SK-N-SH (cell line): ENCODE data around the gene WTIP. TPM values are rescaled to one million over a fixed set of nuclear protein-coding genes. Genes with fewer than 3 reads are reported as not detected.

ENCODE experiments used
- CTCF ChIA-PET: fragments of 300-600, 350-600 bp; formaldehyde crosslinking; extraction: SDS; loops from one replicate; lab custom pipeline; 2021; lab: Yijun Ruan, JAX
- POLR2A ChIA-PET: fragments of 350-600 bp; sonication (Branson Sonifier 250); formaldehyde crosslinking; extraction: SDS; loops from one replicate; lab custom pipeline; 2020; ENCODE audit warnings: antibody characterized with exemption, inconsistent platforms; lab: Yijun Ruan, JAX
- DNase-seq: peaks from one replicate; pipeline ENCODE4 v3.0.0; 2012
- H2AFZ ChIP-seq: fragments of 200-600 bp; sonication (generic); 2 replicates; pipeline ENCODE4 v1.8.1; 2016; ENCODE audit warnings: antibody characterized with exemption, mild to moderate bottlenecking, low read depth
- H3F3A ChIP-seq: fragments of 200-600 bp; sonication (generic); replicated peaks from 2 replicates; pipeline ENCODE3; 2016; ENCODE audit warnings: antibody characterized with exemption, mild to moderate bottlenecking; ENCODE audit not compliant: insufficient read depth
- H3K27ac ChIP-seq, 2 experiments: fragments of 200-500 bp in 1 of 2; fragments of 200-600 bp in 1 of 2; sonication (Bioruptor generic) in 1 of 2; sonication (generic), shearing (Covaris generic) in 1 of 2; 2 replicates each; pipeline versions ENCODE4 v1.5.1 to v1.6.1; 2014 to 2016; ENCODE audit warnings: low read depth in 2 of 2, inconsistent platforms in 1 of 2, low read length in 1 of 2, mild to moderate bottlenecking in 1 of 2, mixed read lengths in 1 of 2
- H3K27me3 ChIP-seq: fragments of 200-600 bp; sonication (generic), shearing (Covaris generic); 2 replicates; pipeline ENCODE4 v1.6.1; 2016; ENCODE audit warnings: mixed run types; ENCODE audit not compliant: insufficient read depth
- H3K36me3 ChIP-seq, 2 experiments: fragments of 200-500 bp in 1 of 2; fragments of 200-600 bp in 1 of 2; sonication (Bioruptor generic) in 1 of 2; sonication (generic) in 1 of 2; replicated peaks in 1 of 2; 2 replicates each; pipeline versions ENCODE3 to v1.5.1; 2014 to 2016; ENCODE audit warnings: low read length in 1 of 2, mild to moderate bottlenecking in 1 of 2; ENCODE audit not compliant: insufficient read depth in 2 of 2, control insufficient read depth in 1 of 2
- H3K4me1 ChIP-seq, 2 experiments: fragments of 200-500 bp in 1 of 2; fragments of 200-600 bp in 1 of 2; sonication (Bioruptor generic) in 1 of 2; sonication (generic), shearing (Covaris generic) in 1 of 2; 2 replicates each; pipeline versions ENCODE4 v1.5.1 to v1.6.1; 2014 to 2016; ENCODE audit warnings: low read depth in 1 of 2, low read length in 1 of 2, mixed run types in 1 of 2; ENCODE audit not compliant: insufficient read depth in 2 of 2, control insufficient read depth in 1 of 2
- H3K4me2 ChIP-seq: fragments of 200-600 bp; sonication (generic), shearing (Covaris generic); 2 replicates; pipeline ENCODE4 v1.6.1; 2017; ENCODE audit warnings: mixed run types
- H3K4me3 ChIP-seq, 2 experiments: fragments of 200-500 bp in 1 of 2; fragments of 200-600 bp in 1 of 2; sonication (Bioruptor generic) in 1 of 2; sonication (generic), shearing (Covaris generic) in 1 of 2; 2 replicates each; pipeline versions ENCODE4 v1.5.1 to v1.8.1; 2014 to 2016; ENCODE audit warnings: low read depth in 2 of 2, inconsistent platforms in 1 of 2, low read length in 1 of 2, mild to moderate bottlenecking in 1 of 2, mixed read lengths in 1 of 2, moderate library complexity in 1 of 2
- H3K79me2 ChIP-seq: fragments of 200-600 bp; sonication (generic); 2 replicates; pipeline ENCODE4 v1.8.1; 2017; ENCODE audit warnings: mild to moderate bottlenecking; ENCODE audit not compliant: insufficient read depth
- H3K9ac ChIP-seq: fragments of 200-600 bp; sonication (generic); 2 replicates; pipeline ENCODE4 v1.6.1; 2017; ENCODE audit warnings: mixed run types
- H3K9me2 ChIP-seq: fragments of 200-600 bp; sonication (generic); 2 replicates; pipeline ENCODE4 v1.6.1; 2017; ENCODE audit warnings: mixed run types
- H3K9me3 ChIP-seq: fragments of 200-600 bp; sonication (generic); 2 replicates; pipeline ENCODE4 v1.6.1; 2017; ENCODE audit warnings: mixed run types, mild to moderate bottlenecking, moderate library complexity
- H4K20me1 ChIP-seq: fragments of 200-600 bp; sonication (generic); 2 replicates; pipeline ENCODE4 v1.6.1; 2017; ENCODE audit warnings: mild to moderate bottlenecking, mixed run types; ENCODE audit not compliant: insufficient read depth
- CHD2 ChIP-seq: fragments of 150-350 bp; IDR thresholded peaks from 2 replicates; pipeline ENCODE4 v1.6.1; 2018; ENCODE audit warnings: low read length; ENCODE audit not compliant: partially characterized antibody
- ELF1 ChIP-seq: IDR thresholded peaks from 2 replicates; pipeline ENCODE4 v1.4.0; 2012
- FOSL2 ChIP-seq: IDR thresholded peaks from 2 replicates; pipeline ENCODE4 v1.4.0; 2012; ENCODE audit warnings: low read depth, mild to moderate bottlenecking, moderate library complexity, borderline replicate concordance
- FOXJ3 ChIP-seq: sonication (generic); formaldehyde crosslinking; IDR thresholded peaks from 2 replicates; pipeline ENCODE4 v1.5.1; 2020; ENCODE audit warnings: mild to moderate bottlenecking, missing genetic modification reagents
- FOXM1 ChIP-seq: IDR thresholded peaks from 2 replicates; pipeline ENCODE4 v1.4.0; 2012; ENCODE audit warnings: low read depth, mild to moderate bottlenecking
- GATA2 ChIP-seq: sonication (generic); formaldehyde crosslinking; IDR thresholded peaks from 2 replicates; pipeline ENCODE4 v1.5.0; 2020; ENCODE audit warnings: mild to moderate bottlenecking, missing genetic modification reagents
- NFIC ChIP-seq: IDR thresholded peaks from 2 replicates; pipeline ENCODE4 v1.4.0; 2012; ENCODE audit warnings: borderline replicate concordance
- NRF1 ChIP-seq: IDR thresholded peaks from 2 replicates; pipeline ENCODE4 v1.6.1; 2012; ENCODE audit warnings: low read depth, mild to moderate bottlenecking, low read length
- RCOR1 ChIP-seq: fragments of 150-350 bp; IDR thresholded peaks from 2 replicates; pipeline ENCODE4 v1.6.1; 2017; ENCODE audit warnings: antibody characterized with exemption, low read length
- RFX5 ChIP-seq: IDR thresholded peaks from 2 replicates; pipeline ENCODE4 v1.6.1; 2012; ENCODE audit warnings: mild to moderate bottlenecking, improper control_type of control experiment, low read length
- SIN3A ChIP-seq: IDR thresholded peaks from 2 replicates; pipeline ENCODE4 v1.6.1; 2012; ENCODE audit warnings: low read depth, mild to moderate bottlenecking, low read length, moderate library complexity, borderline replicate concordance
- SMC3 ChIP-seq: IDR thresholded peaks from 2 replicates; pipeline ENCODE4 v1.6.1; 2012; ENCODE audit warnings: low read depth, low read length, improper control_type of control experiment
- TAF1 ChIP-seq: IDR thresholded peaks from 2 replicates; pipeline ENCODE4 v1.6.1; 2012; ENCODE audit warnings: low read depth, mild to moderate bottlenecking, low read length, moderate library complexity, borderline replicate concordance
- TCF12 ChIP-seq: IDR thresholded peaks from 2 replicates; pipeline ENCODE4 v1.4.0; 2012
- TEAD4 ChIP-seq: IDR thresholded peaks from 2 replicates; pipeline ENCODE4 v1.4.0; 2012; ENCODE audit warnings: mild to moderate bottlenecking, borderline replicate concordance; ENCODE audit not compliant: insufficient read depth
- WGBS: methylation state at CpG from one replicate; pipeline ENCODE4 v1.1.6; 2017; ENCODE audit warnings: low lambda C conversion rate; 5-methylcytosine and 5-hydroxymethylcytosine counted together
- polyA plus RNA-seq, 3 experiments: library from polyadenylated mRNA; depleted of rRNA; stranded (reverse); fragments of >200 nt; gene quantifications; 2 replicates each; pipeline ENCODE4 v1.2.3, GENCODE V29; 2012
- TF ChIP-seq, protein P1 (sequence below): IDR thresholded peaks from 2 replicates; pipeline ENCODE4 v1.4.0; 2012; ENCODE audit warnings: low read depth, borderline replicate concordance
- TF ChIP-seq, protein P2 (sequence below): IDR thresholded peaks from 2 replicates; pipeline ENCODE4 v1.6.1; 2012; ENCODE audit warnings: mild to moderate bottlenecking, low read depth, low read length, moderate library complexity
- TF ChIP-seq, protein P3 (sequence below): fragments of 150-350 bp; IDR thresholded peaks from 2 replicates; pipeline ENCODE4 v1.6.1; 2016; ENCODE audit warnings: mild to moderate bottlenecking, low read depth, low read length
- TF ChIP-seq, protein P4 (sequence below): fragments of 200-600 bp; sonication (generic); IDR thresholded peaks from 2 replicates; pipeline ENCODE4 v1.6.1; 2017; ENCODE audit warnings: antibody characterized with exemption, mild to moderate bottlenecking, moderate library complexity

The WTIP gene
- polyA plus RNA-seq, 1 of the 3 experiments (the other 2 are of a cell fraction), result 27.7 TPM

DNA sequence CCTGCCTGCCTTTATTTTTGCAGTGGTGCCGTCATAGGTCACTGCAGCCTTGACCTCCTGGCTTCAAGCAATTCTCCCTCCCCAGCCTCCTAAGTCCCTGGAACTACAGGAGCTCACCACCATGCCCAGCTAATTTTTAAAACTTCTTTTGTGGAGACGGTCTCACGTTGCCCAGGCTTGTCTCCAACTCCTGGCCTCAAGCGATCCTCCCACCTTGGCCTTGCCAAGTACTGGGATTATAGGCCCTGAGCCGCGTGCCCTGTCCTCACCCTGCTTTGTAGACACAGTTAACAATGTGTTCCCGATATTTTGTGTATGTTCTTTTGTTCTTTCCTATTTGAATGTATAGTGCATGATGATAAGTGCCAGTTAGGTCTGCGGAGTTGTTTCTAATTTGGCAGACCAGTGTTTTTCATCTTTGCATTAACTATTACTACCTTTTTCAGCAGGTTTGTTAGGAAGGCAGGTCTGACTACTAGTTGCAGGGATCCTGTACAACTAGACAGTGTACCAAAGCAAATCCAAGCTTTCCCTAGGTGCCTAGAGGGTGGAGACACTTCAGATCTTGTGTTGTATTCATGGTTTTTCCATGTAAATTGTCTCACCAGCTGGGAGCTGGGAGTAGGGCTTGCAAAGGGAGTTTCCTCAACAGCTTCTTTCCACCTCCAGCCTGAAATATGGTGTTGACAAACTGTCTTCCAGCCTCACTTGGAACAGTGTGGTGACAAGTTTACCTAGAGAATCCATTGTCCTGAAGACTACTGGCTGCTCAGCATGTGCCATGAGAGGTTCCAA lies 9.5 kb upstream of the WTIP start:
- no peak overlapping the region for H3K9ac ChIP-seq
- H3K27ac ChIP-seq, result no peak overlapping the region
- peaks cover 8% of the 10 kb centered on the region; the same call in 1 of the 2 replicates for H4K20me1 ChIP-seq
- no peak overlapping the region for H3K4me2 ChIP-seq
- no peaks in the 10 kb centered on the region for H3K27me3 ChIP-seq
- H2AFZ ChIP-seq, result no peak overlapping the region
- TF ChIP-seq CHD2 (no peak), FOXM1 (no peak), GATA2 (no peak), RFX5 (no peak), NFIC (no peak), SIN3A (no peak), FOXJ3 (CRISPR knock-in tag) (no peak), ELF1 (no peak), SMC3 (no peak), FOSL2 (no peak), TEAD4 (no peak), TAF1 (no peak), NRF1 (no peak), TCF12 (no peak), RCOR1 (no peak)
- TF ChIP-seq, protein P1, sequence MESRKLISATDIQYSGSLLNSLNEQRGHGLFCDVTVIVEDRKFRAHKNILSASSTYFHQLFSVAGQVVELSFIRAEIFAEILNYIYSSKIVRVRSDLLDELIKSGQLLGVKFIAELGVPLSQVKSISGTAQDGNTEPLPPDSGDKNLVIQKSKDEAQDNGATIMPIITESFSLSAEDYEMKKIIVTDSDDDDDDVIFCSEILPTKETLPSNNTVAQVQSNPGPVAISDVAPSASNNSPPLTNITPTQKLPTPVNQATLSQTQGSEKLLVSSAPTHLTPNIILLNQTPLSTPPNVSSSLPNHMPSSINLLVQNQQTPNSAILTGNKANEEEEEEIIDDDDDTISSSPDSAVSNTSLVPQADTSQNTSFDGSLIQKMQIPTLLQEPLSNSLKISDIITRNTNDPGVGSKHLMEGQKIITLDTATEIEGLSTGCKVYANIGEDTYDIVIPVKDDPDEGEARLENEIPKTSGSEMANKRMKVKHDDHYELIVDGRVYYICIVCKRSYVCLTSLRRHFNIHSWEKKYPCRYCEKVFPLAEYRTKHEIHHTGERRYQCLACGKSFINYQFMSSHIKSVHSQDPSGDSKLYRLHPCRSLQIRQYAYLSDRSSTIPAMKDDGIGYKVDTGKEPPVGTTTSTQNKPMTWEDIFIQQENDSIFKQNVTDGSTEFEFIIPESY, result no peak
- TF ChIP-seq, protein P2, sequence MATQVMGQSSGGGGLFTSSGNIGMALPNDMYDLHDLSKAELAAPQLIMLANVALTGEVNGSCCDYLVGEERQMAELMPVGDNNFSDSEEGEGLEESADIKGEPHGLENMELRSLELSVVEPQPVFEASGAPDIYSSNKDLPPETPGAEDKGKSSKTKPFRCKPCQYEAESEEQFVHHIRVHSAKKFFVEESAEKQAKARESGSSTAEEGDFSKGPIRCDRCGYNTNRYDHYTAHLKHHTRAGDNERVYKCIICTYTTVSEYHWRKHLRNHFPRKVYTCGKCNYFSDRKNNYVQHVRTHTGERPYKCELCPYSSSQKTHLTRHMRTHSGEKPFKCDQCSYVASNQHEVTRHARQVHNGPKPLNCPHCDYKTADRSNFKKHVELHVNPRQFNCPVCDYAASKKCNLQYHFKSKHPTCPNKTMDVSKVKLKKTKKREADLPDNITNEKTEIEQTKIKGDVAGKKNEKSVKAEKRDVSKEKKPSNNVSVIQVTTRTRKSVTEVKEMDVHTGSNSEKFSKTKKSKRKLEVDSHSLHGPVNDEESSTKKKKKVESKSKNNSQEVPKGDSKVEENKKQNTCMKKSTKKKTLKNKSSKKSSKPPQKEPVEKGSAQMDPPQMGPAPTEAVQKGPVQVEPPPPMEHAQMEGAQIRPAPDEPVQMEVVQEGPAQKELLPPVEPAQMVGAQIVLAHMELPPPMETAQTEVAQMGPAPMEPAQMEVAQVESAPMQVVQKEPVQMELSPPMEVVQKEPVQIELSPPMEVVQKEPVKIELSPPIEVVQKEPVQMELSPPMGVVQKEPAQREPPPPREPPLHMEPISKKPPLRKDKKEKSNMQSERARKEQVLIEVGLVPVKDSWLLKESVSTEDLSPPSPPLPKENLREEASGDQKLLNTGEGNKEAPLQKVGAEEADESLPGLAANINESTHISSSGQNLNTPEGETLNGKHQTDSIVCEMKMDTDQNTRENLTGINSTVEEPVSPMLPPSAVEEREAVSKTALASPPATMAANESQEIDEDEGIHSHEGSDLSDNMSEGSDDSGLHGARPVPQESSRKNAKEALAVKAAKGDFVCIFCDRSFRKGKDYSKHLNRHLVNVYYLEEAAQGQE, result no peak
- TF ChIP-seq, protein P3, sequence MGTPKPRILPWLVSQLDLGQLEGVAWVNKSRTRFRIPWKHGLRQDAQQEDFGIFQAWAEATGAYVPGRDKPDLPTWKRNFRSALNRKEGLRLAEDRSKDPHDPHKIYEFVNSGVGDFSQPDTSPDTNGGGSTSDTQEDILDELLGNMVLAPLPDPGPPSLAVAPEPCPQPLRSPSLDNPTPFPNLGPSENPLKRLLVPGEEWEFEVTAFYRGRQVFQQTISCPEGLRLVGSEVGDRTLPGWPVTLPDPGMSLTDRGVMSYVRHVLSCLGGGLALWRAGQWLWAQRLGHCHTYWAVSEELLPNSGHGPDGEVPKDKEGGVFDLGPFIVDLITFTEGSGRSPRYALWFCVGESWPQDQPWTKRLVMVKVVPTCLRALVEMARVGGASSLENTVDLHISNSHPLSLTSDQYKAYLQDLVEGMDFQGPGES, result no peak
- TF ChIP-seq, protein P4, sequence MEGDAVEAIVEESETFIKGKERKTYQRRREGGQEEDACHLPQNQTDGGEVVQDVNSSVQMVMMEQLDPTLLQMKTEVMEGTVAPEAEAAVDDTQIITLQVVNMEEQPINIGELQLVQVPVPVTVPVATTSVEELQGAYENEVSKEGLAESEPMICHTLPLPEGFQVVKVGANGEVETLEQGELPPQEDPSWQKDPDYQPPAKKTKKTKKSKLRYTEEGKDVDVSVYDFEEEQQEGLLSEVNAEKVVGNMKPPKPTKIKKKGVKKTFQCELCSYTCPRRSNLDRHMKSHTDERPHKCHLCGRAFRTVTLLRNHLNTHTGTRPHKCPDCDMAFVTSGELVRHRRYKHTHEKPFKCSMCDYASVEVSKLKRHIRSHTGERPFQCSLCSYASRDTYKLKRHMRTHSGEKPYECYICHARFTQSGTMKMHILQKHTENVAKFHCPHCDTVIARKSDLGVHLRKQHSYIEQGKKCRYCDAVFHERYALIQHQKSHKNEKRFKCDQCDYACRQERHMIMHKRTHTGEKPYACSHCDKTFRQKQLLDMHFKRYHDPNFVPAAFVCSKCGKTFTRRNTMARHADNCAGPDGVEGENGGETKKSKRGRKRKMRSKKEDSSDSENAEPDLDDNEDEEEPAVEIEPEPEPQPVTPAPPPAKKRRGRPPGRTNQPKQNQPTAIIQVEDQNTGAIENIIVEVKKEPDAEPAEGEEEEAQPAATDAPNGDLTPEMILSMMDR, result no peak
- ChIA-PET POLR2A (no interaction called here), CTCF (interaction anchor here (1.6 to 3.4 kb wide), 2 partner anchors 10 to 28 kb away, joined by 5 to 10 read pairs; no protein-coding TSS in a partner anchor)
- peaks cover 3% of the 10 kb centered on the region; the same call in 1 of the 2 replicates for H3K79me2 ChIP-seq
- peaks cover 47% of the 10 kb centered on the region for H3F3A ChIP-seq
- DNase-seq, result no peak
- H3K9me3 ChIP-seq, result no peaks in the 10 kb centered on the region
- 96% methylated on average over 8 of the region's 8 CpGs for WGBS
- H3K4me3 ChIP-seq, result no peak overlapping the region
- peaks cover 36 to 38% of the 10 kb centered on the region in 2 experiments for H3K36me3 ChIP-seq
- no peaks in the 10 kb centered on the region for H3K9me2 ChIP-seq
- 0 out of 4 replicates have a peak, but pooled peaks cover 0 to 8% of the 10 kb centered on the region in 2 experiments for H3K4me1 ChIP-seq
